ENCODE results near the gene THSD7B. TPM values are rescaled to one million over a fixed set of nuclear protein-coding genes. Genes with fewer than 3 reads are reported as not detected.
"Not testable (repeated sequence)": the region's sequence is repeated elsewhere in the genome, so short reads cannot be mapped to it uniquely, and the experiment has no call there.

Gene THSD7B
- total RNA-seq, 1 donor: 0.36 TPM

DNA sequence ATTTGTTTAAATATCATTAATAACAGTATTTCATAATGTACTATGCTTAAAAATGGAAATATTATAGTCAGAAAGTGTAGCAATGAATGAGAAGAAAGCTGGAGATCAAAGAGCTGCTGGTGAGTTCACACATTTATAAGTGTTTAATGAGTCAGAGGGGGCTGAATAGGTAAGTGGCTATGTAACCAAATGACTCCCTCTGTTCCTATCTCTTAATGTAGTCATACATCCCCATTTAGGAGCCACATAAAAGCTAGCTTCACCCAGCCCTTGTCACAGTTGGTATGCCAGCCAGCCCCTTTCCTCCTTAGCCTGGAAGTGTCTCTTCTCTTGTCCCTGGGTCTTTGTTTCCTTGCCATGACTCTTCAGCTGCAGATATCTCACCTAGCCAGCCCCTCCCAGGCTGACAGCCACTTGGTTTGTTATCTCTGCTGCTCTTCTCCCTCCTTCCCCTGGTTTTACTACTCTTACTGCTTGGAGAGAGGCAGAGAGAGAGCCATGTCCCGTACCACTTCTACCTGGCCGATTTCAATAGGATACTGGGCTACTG lies 760.4 kb downstream of the THSD7B start:
- H3K4me3 ChIP-seq (ENCODE audit: low read depth, low read length): no peak overlapping the region
- TF ChIP-seq, protein P1, sequence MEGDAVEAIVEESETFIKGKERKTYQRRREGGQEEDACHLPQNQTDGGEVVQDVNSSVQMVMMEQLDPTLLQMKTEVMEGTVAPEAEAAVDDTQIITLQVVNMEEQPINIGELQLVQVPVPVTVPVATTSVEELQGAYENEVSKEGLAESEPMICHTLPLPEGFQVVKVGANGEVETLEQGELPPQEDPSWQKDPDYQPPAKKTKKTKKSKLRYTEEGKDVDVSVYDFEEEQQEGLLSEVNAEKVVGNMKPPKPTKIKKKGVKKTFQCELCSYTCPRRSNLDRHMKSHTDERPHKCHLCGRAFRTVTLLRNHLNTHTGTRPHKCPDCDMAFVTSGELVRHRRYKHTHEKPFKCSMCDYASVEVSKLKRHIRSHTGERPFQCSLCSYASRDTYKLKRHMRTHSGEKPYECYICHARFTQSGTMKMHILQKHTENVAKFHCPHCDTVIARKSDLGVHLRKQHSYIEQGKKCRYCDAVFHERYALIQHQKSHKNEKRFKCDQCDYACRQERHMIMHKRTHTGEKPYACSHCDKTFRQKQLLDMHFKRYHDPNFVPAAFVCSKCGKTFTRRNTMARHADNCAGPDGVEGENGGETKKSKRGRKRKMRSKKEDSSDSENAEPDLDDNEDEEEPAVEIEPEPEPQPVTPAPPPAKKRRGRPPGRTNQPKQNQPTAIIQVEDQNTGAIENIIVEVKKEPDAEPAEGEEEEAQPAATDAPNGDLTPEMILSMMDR (IDR thresholded peaks at IDR 0.05; ENCODE audit: insufficient read depth, low read length): no peak
- DNase-seq (ENCODE audit: low read depth): no peak

DNA sequence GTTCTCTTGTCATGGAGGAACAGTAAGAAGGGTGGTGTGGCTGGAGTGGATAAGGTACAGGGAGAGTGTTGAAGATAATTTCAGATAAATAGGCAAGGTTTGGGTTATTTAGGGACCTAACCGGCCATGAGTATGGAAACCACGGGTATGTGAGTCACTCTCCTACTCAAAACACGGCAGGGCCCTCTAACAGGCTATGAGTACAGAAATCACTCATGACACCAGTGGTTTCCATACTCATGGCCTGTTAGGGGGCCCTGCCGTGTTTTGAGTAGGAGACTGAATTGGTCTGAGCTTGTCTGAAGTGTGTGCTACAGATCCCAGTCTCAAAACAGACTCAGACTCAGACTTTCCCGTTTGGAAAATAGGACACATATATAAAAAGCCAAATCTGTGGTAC lies 770.6 kb downstream of the THSD7B start:
- no peak for DNase-seq (ENCODE audit: low read depth)
- H3K4me3 ChIP-seq (ENCODE audit: low read depth, low read length): no peak overlapping the region
- TF ChIP-seq, protein P1 (IDR thresholded peaks at IDR 0.05; ENCODE audit: insufficient read depth, low read length): no peak

DNA sequence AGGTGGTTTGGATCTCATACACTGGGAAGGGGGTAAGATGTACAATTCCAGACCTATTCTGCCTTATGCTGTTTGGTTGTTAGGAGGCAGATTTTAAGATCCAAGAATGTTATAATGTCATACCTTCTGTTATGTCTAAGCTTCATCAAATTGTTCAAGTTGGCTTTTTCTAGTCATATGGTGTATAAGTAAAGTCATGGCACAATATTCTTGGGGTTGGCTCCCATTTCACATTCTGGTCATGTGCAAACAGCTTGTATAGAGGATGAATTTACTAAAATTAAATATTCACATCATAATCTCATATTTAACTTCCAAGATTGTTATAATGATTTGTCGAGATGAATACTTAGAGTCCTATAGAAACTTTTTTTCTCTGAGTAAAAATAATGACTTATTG lies 774.0 kb downstream of the THSD7B start:
- TF ChIP-seq, protein P1 (IDR thresholded peaks at IDR 0.05; ENCODE audit: insufficient read depth, low read length): no peak
- DNase-seq (ENCODE audit: low read depth): no peak
- H3K4me3 ChIP-seq (ENCODE audit: low read depth, low read length): no peak overlapping the region

DNA sequence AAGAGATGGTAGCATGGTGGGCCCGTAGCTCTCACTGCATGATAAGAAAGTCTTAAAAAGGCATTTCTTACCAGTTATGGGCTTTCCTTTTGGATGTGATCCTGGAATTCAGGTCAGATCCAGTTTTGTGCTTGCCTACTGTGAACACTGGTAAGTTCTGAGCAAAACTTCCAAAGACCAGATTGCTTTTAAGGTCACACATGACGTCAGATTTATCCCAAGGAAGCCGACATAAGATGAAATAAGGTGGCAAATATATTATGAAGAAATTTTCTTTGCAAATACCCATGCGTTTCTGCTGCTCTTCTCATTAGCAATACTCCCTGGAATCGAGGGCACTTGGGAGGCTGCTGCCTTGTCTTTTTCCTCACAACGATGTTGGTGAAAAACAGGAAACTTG lies 782.5 kb downstream of the THSD7B start:
- TF ChIP-seq, protein P1 (IDR thresholded peaks at IDR 0.05; ENCODE audit: insufficient read depth, low read length): no peak
- no peak for DNase-seq (ENCODE audit: low read depth)
- no peak overlapping the region for H3K4me3 ChIP-seq (ENCODE audit: low read depth, low read length)

DNA sequence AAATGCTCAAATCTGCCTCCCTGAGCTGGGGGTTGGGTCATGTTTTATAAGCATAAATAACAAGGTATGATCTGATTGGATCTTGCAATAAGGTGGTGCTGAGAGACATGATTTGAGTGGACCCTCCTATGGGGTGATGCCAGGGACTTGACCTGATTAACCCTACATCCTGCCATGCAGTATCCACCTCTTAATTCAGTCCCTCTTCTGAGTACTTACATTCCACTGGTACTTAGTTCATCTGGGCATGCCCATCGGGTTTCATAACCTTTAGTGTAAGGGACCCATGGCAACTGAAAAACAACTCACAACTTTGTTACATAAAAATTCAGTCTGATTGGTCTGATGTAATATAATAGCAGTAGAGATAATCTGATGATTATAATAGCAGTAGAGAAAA lies 801.0 kb downstream of the THSD7B start:
- no peak overlapping the region for H3K4me3 ChIP-seq (ENCODE audit: low read depth, low read length)
- TF ChIP-seq, protein P1 (IDR thresholded peaks at IDR 0.05; ENCODE audit: insufficient read depth, low read length): no peak
- no peak for DNase-seq (ENCODE audit: low read depth)

DNA sequence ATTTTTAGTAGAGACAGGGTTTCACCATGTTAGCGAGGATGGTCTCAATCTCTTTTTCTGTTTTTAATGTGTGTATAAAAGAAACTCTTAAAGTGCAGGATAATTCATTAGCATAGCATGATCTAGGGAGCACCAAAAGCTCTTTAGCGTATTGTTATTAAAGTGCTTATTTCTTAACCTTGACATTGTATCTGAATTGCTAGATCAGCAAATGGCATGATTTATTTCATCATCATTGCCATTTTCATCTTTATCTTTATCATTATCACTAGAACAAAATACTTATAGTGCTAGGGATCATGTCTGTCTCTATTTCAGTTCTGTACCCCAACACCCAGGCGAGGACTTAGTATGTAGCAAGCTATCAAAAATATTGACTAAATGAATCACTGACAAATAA lies 805.1 kb downstream of the THSD7B start:
- H3K4me3 ChIP-seq (ENCODE audit: low read depth, low read length): no peak overlapping the region
- TF ChIP-seq, protein P1 (IDR thresholded peaks at IDR 0.05; ENCODE audit: insufficient read depth, low read length): no peak
- no peak for DNase-seq (ENCODE audit: low read depth)

DNA sequence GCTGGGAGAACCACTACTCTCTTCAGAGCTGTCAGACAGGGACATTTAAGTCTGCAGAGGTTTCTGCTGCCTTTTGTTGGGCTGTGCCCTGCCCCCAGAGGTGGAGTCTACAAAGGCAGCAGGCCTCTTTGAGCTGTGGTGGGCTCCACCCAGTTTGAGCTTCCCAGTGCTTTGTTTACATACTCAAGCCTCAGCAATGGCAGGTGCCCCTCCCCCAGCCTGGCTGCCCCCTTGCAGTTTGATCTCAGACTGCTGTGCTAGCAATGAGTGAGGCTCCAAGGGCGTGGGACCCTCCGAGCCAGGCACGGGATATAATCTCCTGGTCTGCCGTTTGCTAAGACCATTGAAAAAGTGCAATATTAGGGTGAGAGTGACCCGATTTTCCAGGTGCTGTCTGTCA lies 822.5 kb downstream of the THSD7B start:
- not testable (repeated sequence) for H3K4me3 ChIP-seq (ENCODE audit: low read depth, low read length); DNase-seq (ENCODE audit: low read depth)

DNA sequence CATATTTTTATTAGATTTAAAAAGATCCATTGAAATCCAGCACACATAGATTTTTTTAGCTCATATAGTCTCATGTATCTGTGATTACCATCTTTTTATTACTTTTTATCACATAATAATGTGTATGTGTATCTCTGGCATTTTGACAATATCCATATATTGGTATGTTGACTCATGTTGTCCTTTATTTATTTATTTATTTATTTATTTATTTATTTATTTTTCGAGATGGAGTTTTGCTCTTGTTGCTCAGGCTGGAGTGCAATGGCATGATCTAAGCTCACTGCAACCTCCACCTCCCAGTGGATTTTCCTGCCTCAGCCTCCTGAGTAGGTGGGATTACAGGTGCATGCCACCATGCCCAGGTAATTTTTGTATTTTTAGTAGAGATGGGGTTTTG lies 823.2 kb downstream of the THSD7B start:
- not testable (repeated sequence) for DNase-seq (ENCODE audit: low read depth); H3K4me3 ChIP-seq (ENCODE audit: low read depth, low read length)

Measured in fibroblast of the aortic adventitia (primary cell).